Measurements from ENCODE around the gene DDTL. TPM values are rescaled to one million over a fixed set of nuclear protein-coding genes. Genes with fewer than 3 reads are reported as not detected.

Gene DDTL
- total and polyA plus RNA-seq, 9 of the 15 experiments (the other 6 are each of a cell fraction or from before 2014, with no cell fraction given), result 0.05 to 1.7 (median 0.59) TPM; not detected in 4

- in situ Hi-C loops (cut with MboI), result loop anchor here (25.0 kb wide), 1 partner anchor 542 kb away; no protein-coding TSS in a partner anchor
Observed at GRCh38 chr22:23970201-23970641, 3.5 kb downstream of the DDTL start.

More at GRCh38 chr22:23970201-23970641, 3.5 kb downstream of the DDTL start:
- FAIRE-seq (no peak), DNase-seq (ENCODE audit: extremely low read depth in 1 of 4, low spot score in 3 of 4) (peak in 2 of 4 experiments; percentile 0 to 1), ATAC-seq (no peak)
- Histone ChIP-seq H3K9me1 (ENCODE audit: control insufficient read depth, insufficient read depth, low read length) (no peaks in the 10 kb centered on the region), H3K36me3 (ENCODE audit: control insufficient read depth, insufficient read depth, low read length) (peaks cover 29% of the 10 kb centered on the region), H3K27me3 (ENCODE audit: control insufficient read depth in 2 of 2, insufficient read depth in 2 of 2, low read length in 2 of 2) (no peaks in the 10 kb centered on the region), H4K20me1 (replicated peaks; ENCODE audit: control insufficient read depth, insufficient read depth, low read length) (no peaks in the 10 kb centered on the region), H2AFZ (ENCODE audit: low read depth, low read length) (no peak overlapping the region), H3K27ac (ENCODE audit: extremely low read depth, low read depth, low read length) (no peak overlapping the region; the same call in 2 of the 3 replicates), H3K4me2 (ENCODE audit: insufficient read depth, low read length) (no peak overlapping the region), H3K4me3 (no peak overlapping the region), H3K9ac (ENCODE audit: insufficient read depth in 1 of 2, low read depth in 2 of 2, low read length in 2 of 2) (no peak overlapping the region), H3K9me3 (replicated peaks; ENCODE audit: control insufficient read depth, insufficient read depth, low read depth, low read length) (no peaks in the 10 kb centered on the region), H3K79me2 (ENCODE audit: control insufficient read depth, insufficient read depth, low read length) (peaks cover 17% of the 10 kb centered on the region), H3K4me1 (replicated peaks in 1 of 2; ENCODE audit: control insufficient read depth in 2 of 2, insufficient read depth in 2 of 2, low read length in 2 of 2) (peaks cover 0 to 4% of the 10 kb centered on the region in 2 experiments; a peak in 2 of 5 replicates)
- WGBS (ENCODE audit: insufficient coverage, low coverage, missing lambda C conversion rate), result 92% methylated on average over 5 of the region's 5 CpGs
- intact Hi-C loops (cut with micrococcal nuclease), result no loop called here
- ChIA-PET POLR2A (interaction anchor here (1.9 kb wide), 1 partner anchor 40 kb away, joined by 6 read pairs; no protein-coding TSS in a partner anchor), CTCF (ENCODE audit: low intra/inter-chr PET ratio) (no interaction called here)
- TF ChIP-seq POLR2B (IDR thresholded peaks at IDR 0.05; ENCODE audit: low read depth, partially characterized antibody) (peak; percentile 75), POLR2AphosphoS5 (IDR thresholded peaks at IDR 0.05; ENCODE audit: control insufficient read depth, insufficient read depth, low read depth, low read length) (0 out of 2 replicates have a peak, but pooled peaks have one; percentile 6), GTF2E2 (tag; IDR thresholded peaks at IDR 0.05) (no peak), NCOA6 (IDR thresholded peaks at IDR 0.05) (no peak), SUPT5H (IDR thresholded peaks at IDR 0.05) (peak; percentile 79), ZNF398 (CRISPR knock-in tag; IDR thresholded peaks at IDR 0.05) (no peak), NR2F6 (CRISPR knock-in tag; IDR thresholded peaks at IDR 0.05) (no peak), ZBTB33 (CRISPR knock-in tag; IDR thresholded peaks at IDR 0.05) (no peak), ZBTB26 (CRISPR knock-in tag; IDR thresholded peaks at IDR 0.05) (no peak), MNT (conservative IDR thresholded peaks at IDR 0.05) (no peak), POLR2A (conservative IDR thresholded peaks at IDR 0.05) (peak; percentile 73)
- BruUV-seq (replicated peaks), result no TSS peak
